SU-DHL-6 (cell line): ENCODE measurements around the gene PKHD1.

Source experiments
- EZH2phosphoT487 ChIP-seq: fragments of 200-600 bp; sonication (generic), shearing (Covaris generic); conservative IDR thresholded peaks from 2 replicates; pipeline ENCODE4 v1.6.1; 2018; ENCODE audit warnings: mild to moderate bottlenecking, antibody characterized with exemption, low read length, moderate library complexity, mixed read lengths
- TF ChIP-seq, protein P1 (sequence below): fragments of 200-600 bp; sonication (generic); IDR thresholded peaks from one replicate; pipeline ENCODE4 v1.5.1; 2017; ENCODE audit warnings: antibody characterized with exemption, mild to moderate bottlenecking, low read length, moderate library complexity; ENCODE audit not compliant: insufficient read depth, poor library complexity, severe bottlenecking

DNA sequence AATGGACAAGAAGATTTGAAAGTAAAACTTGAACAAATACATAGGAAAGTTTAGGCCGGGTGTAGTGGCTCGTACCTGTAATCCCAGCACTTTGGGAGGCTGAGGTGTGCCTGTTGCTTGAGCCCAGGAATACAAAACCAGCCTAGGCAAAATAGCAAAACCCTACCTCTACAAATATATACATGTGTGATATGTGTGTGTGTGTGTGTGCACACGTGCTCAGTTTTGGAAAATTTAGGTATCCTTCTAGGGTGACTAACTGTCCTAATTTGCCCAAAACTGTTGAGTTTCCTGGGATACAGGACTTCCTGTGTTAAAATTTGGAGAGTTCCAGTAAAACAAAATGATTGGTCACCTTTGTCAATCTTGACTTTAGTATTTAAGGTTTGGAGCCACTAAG lies 503.2 kb downstream of the PKHD1 start:
- TF ChIP-seq, protein P1, sequence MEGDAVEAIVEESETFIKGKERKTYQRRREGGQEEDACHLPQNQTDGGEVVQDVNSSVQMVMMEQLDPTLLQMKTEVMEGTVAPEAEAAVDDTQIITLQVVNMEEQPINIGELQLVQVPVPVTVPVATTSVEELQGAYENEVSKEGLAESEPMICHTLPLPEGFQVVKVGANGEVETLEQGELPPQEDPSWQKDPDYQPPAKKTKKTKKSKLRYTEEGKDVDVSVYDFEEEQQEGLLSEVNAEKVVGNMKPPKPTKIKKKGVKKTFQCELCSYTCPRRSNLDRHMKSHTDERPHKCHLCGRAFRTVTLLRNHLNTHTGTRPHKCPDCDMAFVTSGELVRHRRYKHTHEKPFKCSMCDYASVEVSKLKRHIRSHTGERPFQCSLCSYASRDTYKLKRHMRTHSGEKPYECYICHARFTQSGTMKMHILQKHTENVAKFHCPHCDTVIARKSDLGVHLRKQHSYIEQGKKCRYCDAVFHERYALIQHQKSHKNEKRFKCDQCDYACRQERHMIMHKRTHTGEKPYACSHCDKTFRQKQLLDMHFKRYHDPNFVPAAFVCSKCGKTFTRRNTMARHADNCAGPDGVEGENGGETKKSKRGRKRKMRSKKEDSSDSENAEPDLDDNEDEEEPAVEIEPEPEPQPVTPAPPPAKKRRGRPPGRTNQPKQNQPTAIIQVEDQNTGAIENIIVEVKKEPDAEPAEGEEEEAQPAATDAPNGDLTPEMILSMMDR: no peak
- TF ChIP-seq EZH2phosphoT487: no peak
